Osteocyte (in vitro differentiated cells): ENCODE results near the gene PLXNA2. TPM values are rescaled to one million over a fixed set of nuclear protein-coding genes. Genes with fewer than 3 reads are reported as not detected.

ENCODE experiments used
- DNase-seq: peaks from one replicate; pipeline ENCODE4 v3.0.0; 2021; ENCODE audit warnings: mixed read lengths; ENCODE audit not compliant: unreplicated experiment; ENCODE audit errors: extremely low spot score
- H3K27ac Mint-ChIP-seq: one replicate; pipeline ENCODE4 v1.8.0; 2021; ENCODE audit warnings: mild to moderate bottlenecking, mixed read lengths; ENCODE audit not compliant: unreplicated experiment
- H3K27me3 Mint-ChIP-seq: one replicate; pipeline ENCODE4 v1.8.0; 2021; ENCODE audit warnings: mixed read lengths; ENCODE audit not compliant: unreplicated experiment
- H3K36me3 Mint-ChIP-seq: one replicate; pipeline ENCODE4 v1.8.0; 2021; ENCODE audit warnings: mixed read lengths; ENCODE audit not compliant: unreplicated experiment
- H3K4me1 Mint-ChIP-seq: one replicate; pipeline ENCODE4 v1.8.0; 2021; ENCODE audit warnings: mixed read lengths; ENCODE audit not compliant: unreplicated experiment
- H3K4me3 Mint-ChIP-seq: one replicate; pipeline ENCODE4 v1.8.0; 2021; ENCODE audit warnings: mild to moderate bottlenecking, moderate library complexity, mixed read lengths; ENCODE audit not compliant: unreplicated experiment
- H3K9me3 Mint-ChIP-seq: one replicate; pipeline ENCODE4 v1.8.0; 2021; ENCODE audit warnings: mixed read lengths; ENCODE audit not compliant: unreplicated experiment
- CTCF ChIP-seq: fragments of 200-600 bp; sonication (generic); IDR thresholded peaks from 2 replicates; pipeline ENCODE4 v1.5.0; 2021; ENCODE audit warnings: antibody characterized with exemption, mild to moderate bottlenecking, moderate library complexity
- total RNA-seq: library from RNA; stranded (reverse); gene quantifications from 2 replicates; pipeline ENCODE4 v1.2.1, GENCODE V29; 2021

The PLXNA2 gene
- total RNA-seq, 1 donor from 2014 or later: 19.5 TPM

GRCh38 chr1:208248991-208249696 lies 5.0 kb upstream of the PLXNA2 start:
- peaks cover 27% of the 10 kb centered on the region for H3K4me1 Mint-ChIP-seq
- peaks cover 17% of the 10 kb centered on the region for H3K27me3 Mint-ChIP-seq
- no peaks in the 10 kb centered on the region for H3K9me3 Mint-ChIP-seq
- no peaks in the 10 kb centered on the region for H3K36me3 Mint-ChIP-seq
- no peak for DNase-seq
- H3K27ac Mint-ChIP-seq: no peak overlapping the region
- TF ChIP-seq CTCF: no peak
- H3K4me3 Mint-ChIP-seq: no peak overlapping the region

- no peak for TF ChIP-seq CTCF
- no peaks in the 10 kb centered on the region for H3K36me3 Mint-ChIP-seq
- H3K27ac Mint-ChIP-seq: no peak overlapping the region
Measured at GRCh38 chr1:208248307-208248801, 4.2 kb upstream of the PLXNA2 start.

GRCh38 chr1:208247696-208248095 lies 3.5 kb upstream of the PLXNA2 start:
- Mint-ChIP-seq H3K4me1 (peaks cover 20% of the 10 kb centered on the region), H3K4me3 (no peak overlapping the region), H3K27ac (no peak overlapping the region), H3K27me3 (peaks cover 10% of the 10 kb centered on the region), H3K36me3 (no peaks in the 10 kb centered on the region), H3K9me3 (no peaks in the 10 kb centered on the region)
- no peak for TF ChIP-seq CTCF
- no peak for DNase-seq

More at GRCh38 chr1:208248307-208248801, 4.2 kb upstream of the PLXNA2 start:
- DNase-seq: no peak
- peaks cover 15% of the 10 kb centered on the region for H3K27me3 Mint-ChIP-seq
- H3K4me3 Mint-ChIP-seq: no peak overlapping the region
- H3K9me3 Mint-ChIP-seq: no peaks in the 10 kb centered on the region
- H3K4me1 Mint-ChIP-seq: peaks cover 24% of the 10 kb centered on the region

GRCh38 chr1:208245185-208245705 lies 1.1 kb upstream of the PLXNA2 start:
- peak overlapping the region; percentile 84 for H3K27ac Mint-ChIP-seq
- no peaks in the 10 kb centered on the region for H3K36me3 Mint-ChIP-seq
- peak; percentile 82 for TF ChIP-seq CTCF
- peak overlapping the region; percentile 71 for H3K4me3 Mint-ChIP-seq
- H3K27me3 Mint-ChIP-seq: peaks cover 6% of the 10 kb centered on the region
- DNase-seq: peak; percentile 93
- H3K9me3 Mint-ChIP-seq: no peaks in the 10 kb centered on the region
- H3K4me1 Mint-ChIP-seq: peaks cover 33% of the 10 kb centered on the region

GRCh38 chr1:208243527-208243966 lies 637 bp downstream of the PLXNA2 start:
- Mint-ChIP-seq H3K4me1 (peaks cover 45% of the 10 kb centered on the region), H3K4me3 (peak overlapping the region; percentile 93), H3K36me3 (no peaks in the 10 kb centered on the region), H3K9me3 (no peaks in the 10 kb centered on the region), H3K27ac (no peak overlapping the region), H3K27me3 (no peaks in the 10 kb centered on the region)
- TF ChIP-seq CTCF: no peak
- DNase-seq: no peak
